ENCODE data around the gene PRSS12.
"Not testable (repeated sequence)": the region's sequence is repeated elsewhere in the genome, so short reads cannot be mapped to it uniquely, and the experiment has no call there.

PRSS12 gene

GRCh38 chr4:118278473-118279274, 74.1 kb downstream of the PRSS12 start:
- no peaks in the 10 kb centered on the region for H3K4me1 ChIP-seq (ENCODE audit: control insufficient read depth, insufficient read depth, low read length)
- no peak overlapping the region for H3K27ac ChIP-seq (ENCODE audit: low read length)
- H3K4me3 ChIP-seq (ENCODE audit: low read length): peak overlapping the region; percentile 75
- peak; percentile 76 for DNase-seq (ENCODE audit: low read depth, low spot score)
- H3K36me3 ChIP-seq (ENCODE audit: control insufficient read depth, insufficient read depth, low read length): peaks cover 3% of the 10 kb centered on the region; the same call in 1 of the 2 replicates
- WGBS (ENCODE audit: insufficient coverage, insufficient read length): no CpG with 5 or more reads among the region's 56 CpGs
- no peaks in the 10 kb centered on the region for H3K9me3 ChIP-seq (ENCODE audit: control insufficient read depth, insufficient read depth, low read length)
- H3K27me3 ChIP-seq (ENCODE audit: control insufficient read depth, insufficient read depth, low read length): no peaks in the 10 kb centered on the region

GRCh38 chr4:118277243-118277642, 75.6 kb downstream of the PRSS12 start:
- WGBS (ENCODE audit: insufficient coverage, insufficient read length): no CpG with 5 or more reads among the region's 4 CpGs
- H3K4me1 ChIP-seq (ENCODE audit: control insufficient read depth, insufficient read depth, low read length): no peaks in the 10 kb centered on the region
- H3K27me3 ChIP-seq (ENCODE audit: control insufficient read depth, insufficient read depth, low read length): no peaks in the 10 kb centered on the region
- H3K9me3 ChIP-seq (ENCODE audit: control insufficient read depth, insufficient read depth, low read length): no peaks in the 10 kb centered on the region
- no peak for DNase-seq (ENCODE audit: low read depth, low spot score)
- H3K36me3 ChIP-seq (ENCODE audit: control insufficient read depth, insufficient read depth, low read length): peaks cover 3% of the 10 kb centered on the region; the same call in 1 of the 2 replicates
- H3K4me3 ChIP-seq (ENCODE audit: low read length): no peak overlapping the region
- H3K27ac ChIP-seq (ENCODE audit: low read length): no peak overlapping the region

DNA sequence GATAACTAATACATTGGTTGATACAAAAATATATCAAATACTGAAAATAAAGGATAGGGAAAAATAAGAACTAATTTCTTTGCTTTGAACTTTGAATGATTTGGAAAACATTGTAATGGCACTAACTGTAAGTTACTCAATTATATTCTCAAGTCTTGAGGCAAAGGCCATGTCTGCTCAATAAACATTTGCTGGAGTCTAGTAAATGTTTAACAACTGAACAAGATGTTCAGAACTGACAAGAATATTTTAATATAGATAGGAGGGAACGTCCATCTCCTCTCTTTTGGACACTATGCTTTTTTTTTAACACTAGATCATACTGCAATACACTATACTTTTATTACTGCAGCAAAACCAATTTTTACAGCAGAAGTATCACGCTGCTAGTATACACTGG, 76.2 kb downstream of the PRSS12 start:
- no peak for DNase-seq (ENCODE audit: low read depth, low spot score)
- Histone ChIP-seq H3K4me3 (ENCODE audit: low read length) (no peak overlapping the region), H3K9me3 (ENCODE audit: control insufficient read depth, insufficient read depth, low read length) (no peaks in the 10 kb centered on the region), H3K4me1 (ENCODE audit: control insufficient read depth, insufficient read depth, low read length) (no peaks in the 10 kb centered on the region), H3K36me3 (ENCODE audit: control insufficient read depth, insufficient read depth, low read length) (peaks cover 3% of the 10 kb centered on the region; the same call in 1 of the 2 replicates), H3K27me3 (ENCODE audit: control insufficient read depth, insufficient read depth, low read length) (no peaks in the 10 kb centered on the region), H3K27ac (ENCODE audit: low read length) (no peak overlapping the region)
- WGBS (ENCODE audit: insufficient coverage, insufficient read length): no CpG with 5 or more reads among the region's 2 CpGs

DNA sequence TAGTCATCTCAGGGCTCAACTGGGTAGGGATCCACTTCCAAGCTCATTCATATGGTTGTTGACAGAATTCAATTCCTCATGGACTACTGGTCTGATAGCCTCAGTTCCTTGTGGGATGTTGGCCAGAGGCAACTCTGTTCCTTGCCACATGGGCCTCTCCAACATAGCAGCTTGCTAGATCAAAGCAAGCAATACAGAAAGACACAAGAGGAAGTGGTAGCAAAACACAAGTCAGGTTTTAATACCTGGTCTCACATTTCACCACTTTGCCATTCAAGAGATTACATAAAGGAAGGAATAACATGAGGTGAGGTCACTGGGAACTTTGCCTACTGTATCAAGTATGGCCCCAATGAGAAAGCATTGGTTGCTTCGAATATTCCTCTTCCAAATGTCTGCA, 79.2 kb downstream of the PRSS12 start:
- no peak for DNase-seq (ENCODE audit: low read depth, low spot score)
- H3K27ac ChIP-seq (ENCODE audit: low read length): no peak overlapping the region
- H3K27me3 ChIP-seq (ENCODE audit: control insufficient read depth, insufficient read depth, low read length): no peaks in the 10 kb centered on the region
- no CpG with 5 or more reads among the region's 1 CpG for WGBS (ENCODE audit: insufficient coverage, insufficient read length)
- no peaks in the 10 kb centered on the region for H3K36me3 ChIP-seq (ENCODE audit: control insufficient read depth, insufficient read depth, low read length)
- no peaks in the 10 kb centered on the region for H3K4me1 ChIP-seq (ENCODE audit: control insufficient read depth, insufficient read depth, low read length)
- no peaks in the 10 kb centered on the region for H3K9me3 ChIP-seq (ENCODE audit: control insufficient read depth, insufficient read depth, low read length)
- no peak overlapping the region for H3K4me3 ChIP-seq (ENCODE audit: low read length)

- no peak for DNase-seq (ENCODE audit: low read depth, low spot score)
- Histone ChIP-seq H3K27me3 (ENCODE audit: control insufficient read depth, insufficient read depth, low read length) (no peaks in the 10 kb centered on the region), H3K4me1 (ENCODE audit: control insufficient read depth, insufficient read depth, low read length) (no peaks in the 10 kb centered on the region), H3K36me3 (ENCODE audit: control insufficient read depth, insufficient read depth, low read length) (no peaks in the 10 kb centered on the region), H3K4me3 (ENCODE audit: low read length) (no peak overlapping the region), H3K9me3 (ENCODE audit: control insufficient read depth, insufficient read depth, low read length) (no peaks in the 10 kb centered on the region), H3K27ac (ENCODE audit: low read length) (no peak overlapping the region)
- no CpG with 5 or more reads among the region's 2 CpGs for WGBS (ENCODE audit: insufficient coverage, insufficient read length)
Observed at GRCh38 chr4:118271788-118272187, 81.0 kb downstream of the PRSS12 start.

- Histone ChIP-seq H3K9me3 (ENCODE audit: control insufficient read depth, insufficient read depth, low read length) (no peaks in the 10 kb centered on the region), H3K4me1 (ENCODE audit: control insufficient read depth, insufficient read depth, low read length) (no peaks in the 10 kb centered on the region), H3K27ac (ENCODE audit: low read length) (no peak overlapping the region), H3K4me3 (ENCODE audit: low read length) (no peak overlapping the region), H3K27me3 (ENCODE audit: control insufficient read depth, insufficient read depth, low read length) (no peaks in the 10 kb centered on the region), H3K36me3 (ENCODE audit: control insufficient read depth, insufficient read depth, low read length) (no peaks in the 10 kb centered on the region)
- WGBS (ENCODE audit: insufficient coverage, insufficient read length): no CpG with 5 or more reads among the region's 2 CpGs
- DNase-seq (ENCODE audit: low read depth, low spot score): no peak
Observed at GRCh38 chr4:118270492-118270891, 82.3 kb downstream of the PRSS12 start.

DNA sequence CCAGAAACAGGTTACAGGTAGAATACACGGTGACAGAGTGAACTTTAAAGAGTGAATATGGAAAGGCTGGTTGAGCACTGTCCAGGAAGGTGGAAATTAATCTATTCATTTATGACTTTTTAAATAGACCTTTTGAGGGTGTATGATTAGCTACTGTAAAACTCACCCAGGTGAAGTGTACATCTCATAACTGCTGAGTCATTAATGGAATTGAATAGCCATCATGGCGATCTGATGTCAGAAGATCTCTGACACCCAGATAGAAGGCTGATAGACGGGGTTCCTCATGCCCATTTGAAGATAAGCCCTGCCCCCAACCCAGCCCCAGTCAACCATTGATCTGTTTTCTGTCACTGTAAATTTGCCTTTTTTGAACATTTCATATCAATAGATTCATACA, 84.0 kb downstream of the PRSS12 start:
- no peaks in the 10 kb centered on the region for H3K4me1 ChIP-seq (ENCODE audit: control insufficient read depth, insufficient read depth, low read length)
- WGBS (ENCODE audit: insufficient coverage, insufficient read length): no CpG with 5 or more reads among the region's 3 CpGs
- H3K4me3 ChIP-seq (ENCODE audit: low read length): no peak overlapping the region
- H3K36me3 ChIP-seq (ENCODE audit: control insufficient read depth, insufficient read depth, low read length): no peaks in the 10 kb centered on the region
- DNase-seq (ENCODE audit: low read depth, low spot score): no peak
- no peak overlapping the region for H3K27ac ChIP-seq (ENCODE audit: low read length)
- H3K27me3 ChIP-seq (ENCODE audit: control insufficient read depth, insufficient read depth, low read length): no peaks in the 10 kb centered on the region
- H3K9me3 ChIP-seq (ENCODE audit: control insufficient read depth, insufficient read depth, low read length): no peaks in the 10 kb centered on the region

DNA sequence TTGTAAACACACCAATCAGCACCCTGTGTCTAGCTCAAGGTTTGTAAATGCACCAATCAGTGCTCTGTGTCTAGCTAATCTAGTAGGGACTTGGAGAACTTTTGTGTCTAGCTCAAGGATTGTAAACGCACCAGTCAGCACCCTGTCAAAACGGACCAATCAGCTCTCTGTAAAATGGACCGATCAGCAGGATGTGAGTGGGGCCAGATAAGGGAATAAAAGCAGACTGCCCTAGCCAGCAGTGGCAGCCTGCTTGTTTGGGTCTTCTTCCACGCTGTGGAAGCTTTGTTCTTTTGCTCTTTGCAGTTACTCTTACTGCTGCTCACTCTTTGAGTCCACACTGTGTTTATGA, 86.7 kb downstream of the PRSS12 start:
- H3K4me1 ChIP-seq (ENCODE audit: control insufficient read depth, insufficient read depth, low read length); H3K27ac ChIP-seq (ENCODE audit: low read length); DNase-seq (ENCODE audit: low read depth, low spot score); H3K4me3 ChIP-seq (ENCODE audit: low read length); H3K36me3 ChIP-seq (ENCODE audit: control insufficient read depth, insufficient read depth, low read length); H3K27me3 ChIP-seq (ENCODE audit: control insufficient read depth, insufficient read depth, low read length); H3K9me3 ChIP-seq (ENCODE audit: control insufficient read depth, insufficient read depth, low read length): not testable (repeated sequence)
- no CpG with 5 or more reads among the region's 4 CpGs for WGBS (ENCODE audit: insufficient coverage, insufficient read length)

- H3K4me1 ChIP-seq (ENCODE audit: control insufficient read depth, insufficient read depth, low read length): no peaks in the 10 kb centered on the region
- H3K27me3 ChIP-seq (ENCODE audit: control insufficient read depth, insufficient read depth, low read length): no peaks in the 10 kb centered on the region
- no peak overlapping the region for H3K27ac ChIP-seq (ENCODE audit: low read length)
- no CpG with 5 or more reads among the region's 64 CpGs for WGBS (ENCODE audit: insufficient coverage, insufficient read length)
- peak overlapping the region; percentile 72; the same call in 1 of the 2 replicates for H3K4me3 ChIP-seq (ENCODE audit: low read length)
- no peak for DNase-seq (ENCODE audit: low read depth, low spot score)
- H3K9me3 ChIP-seq (ENCODE audit: control insufficient read depth, insufficient read depth, low read length): no peaks in the 10 kb centered on the region
- H3K36me3 ChIP-seq (ENCODE audit: control insufficient read depth, insufficient read depth, low read length): no peaks in the 10 kb centered on the region
Observed at GRCh38 chr4:118265312-118266144, 87.3 kb downstream of the PRSS12 start.

- Histone ChIP-seq H3K4me1 (ENCODE audit: control insufficient read depth, insufficient read depth, low read length) (no peaks in the 10 kb centered on the region), H3K36me3 (ENCODE audit: control insufficient read depth, insufficient read depth, low read length) (no peaks in the 10 kb centered on the region), H3K9me3 (ENCODE audit: control insufficient read depth, insufficient read depth, low read length) (no peaks in the 10 kb centered on the region), H3K27me3 (ENCODE audit: control insufficient read depth, insufficient read depth, low read length) (no peaks in the 10 kb centered on the region), H3K4me3 (ENCODE audit: low read length) (no peak overlapping the region), H3K27ac (ENCODE audit: low read length) (no peak overlapping the region)
- no CpG with 5 or more reads among the region's 3 CpGs for WGBS (ENCODE audit: insufficient coverage, insufficient read length)
- DNase-seq (ENCODE audit: low read depth, low spot score): no peak
Observed at GRCh38 chr4:118264096-118264495, 88.7 kb downstream of the PRSS12 start.

Data from iPS DF 6.9 (cell line).